K562 (cell line): ENCODE measurements around the gene SFRP5. TPM values are rescaled to one million over a fixed set of nuclear protein-coding genes. Genes with fewer than 3 reads are reported as not detected.

Experiments
- ARNT ChIP-seq, 2 experiments: fragments of 450-650 bp; IDR thresholded peaks; 2 replicates each; pipeline ENCODE4 v1.6.1; 2016; ENCODE audit warnings: mild to moderate bottlenecking in 1 of 2
- CBFA2T3 ChIP-seq: fragments of 450-650 bp; IDR thresholded peaks from 2 replicates; pipeline ENCODE4 v1.6.1; 2017
- CREB3L1 ChIP-seq: fragments of 450-650 bp; IDR thresholded peaks from 2 replicates; pipeline ENCODE4 v1.6.1; 2014; ENCODE audit warnings: low read depth, mild to moderate bottlenecking, moderate library complexity, borderline replicate concordance
- EGR1 ChIP-seq: fragments of 450-650 bp; conservative IDR thresholded peaks from 2 replicates; pipeline ENCODE4 v1.6.1; 2017; ENCODE audit warnings: mild to moderate bottlenecking
- ELK1 ChIP-seq: sonication (generic); formaldehyde crosslinking; IDR thresholded peaks from 2 replicates; pipeline ENCODE4 v1.8.1; 2022; ENCODE audit warnings: missing genetic modification reagents
- HDAC2 ChIP-seq: fragments of 450-650 bp; IDR thresholded peaks from 2 replicates; pipeline ENCODE4 v1.6.1; 2016; ENCODE audit warnings: mild to moderate bottlenecking
- JUN ChIP-seq, 2 experiments: sonication (generic) in 1 of 2; formaldehyde crosslinking in 1 of 2; IDR thresholded peaks; 2 replicates each; pipeline versions ENCODE4 v1.6.1 to v1.8.0; 2012 to 2022; ENCODE audit warnings: borderline replicate concordance in 2 of 2, mild to moderate bottlenecking in 2 of 2, improper control_type of control experiment in 1 of 2, low read depth in 1 of 2, low read length in 1 of 2, missing genetic modification reagents in 1 of 2
- MTA3 ChIP-seq: fragments of 450-650 bp; formaldehyde crosslinking; IDR thresholded peaks from 2 replicates; pipeline ENCODE4 v1.6.1; 2017; ENCODE audit warnings: mild to moderate bottlenecking, borderline replicate concordance
- NFE2 ChIP-seq: IDR thresholded peaks from 2 replicates; pipeline ENCODE4 v1.6.1; 2014; ENCODE audit warnings: antibody characterized with exemption, low read depth
- NFIC ChIP-seq: fragments of 450-650 bp; IDR thresholded peaks from 2 replicates; pipeline ENCODE4 v1.6.1; 2017; ENCODE audit warnings: mild to moderate bottlenecking, inconsistent platforms
- PML ChIP-seq: IDR thresholded peaks from 2 replicates; pipeline ENCODE4 v1.6.1; 2012; ENCODE audit warnings: low read length, inconsistent platforms
- SRSF1 ChIP-seq: fragments of 200-400 bp; formaldehyde crosslinking; IDR thresholded peaks from 2 replicates; pipeline ENCODE4 v1.6.1; 2017; ENCODE audit warnings: mild to moderate bottlenecking, low read depth, low read length, moderate library complexity
- TGIF2 ChIP-seq: sonication (generic); formaldehyde crosslinking; IDR thresholded peaks from 2 replicates; pipeline ENCODE4 v1.8.1; 2022; ENCODE audit warnings: mild to moderate bottlenecking, missing genetic modification reagents, moderate library complexity
- ZNF143 ChIP-seq: sonication (generic); formaldehyde crosslinking; IDR thresholded peaks from 2 replicates; pipeline ENCODE4 v1.9.0; 2022; ENCODE audit warnings: mild to moderate bottlenecking, missing genetic modification reagents
- ZNF354B ChIP-seq: fragments of 250-450 bp; sonication (Bioruptor Pico); IDR thresholded peaks from 2 replicates; pipeline ENCODE4 v1.4.0; 2020
- ZNF592 ChIP-seq: fragments of 450-650 bp; IDR thresholded peaks from 2 replicates; pipeline ENCODE4 v1.6.1; 2017; ENCODE audit warnings: antibody characterized with exemption, mild to moderate bottlenecking
- ZNF644 ChIP-seq: fragments of 200-800 bp; sonication (Bioruptor generic); IDR thresholded peaks from 2 replicates; pipeline ENCODE4 v1.6.1; 2016; ENCODE audit warnings: low read depth, missing genetic modification characterization, missing compliant biosample characterization
- ZNF717 ChIP-seq: fragments of 250-450 bp; sonication (Bioruptor Pico); IDR thresholded peaks from 2 replicates; pipeline ENCODE4 v1.5.0; 2021
- polyA plus RNA-seq, 8 experiments: library from polyadenylated mRNA; depleted of rRNA in 4 of 8; stranded (reverse) in 5 of 8; unstranded in 3 of 8; fragments of >200 nt; fragmentation: Nextera tagmentation in 2 of 8; fragmentation: Illumina TruSeq in 1 of 8; extraction: Ambion mirVana in 2 of 8; extraction: Trizol in 1 of 8; gene quantifications; 2 replicates each; pipeline versions ENCODE4 v1.2.1 to v1.2.3, GENCODE V29; 2011 to 2014; ENCODE audit warnings: inconsistent platforms in 1 of 8, missing spikeins in 1 of 8
- total RNA-seq, 7 experiments: library from RNA; depleted of rRNA in 6 of 7; stranded (reverse); fragments of >200 nt in 6 of 7; fragmentation: Illumina TruSeq in 2 of 7; extraction: Trizol in 2 of 7; gene quantifications; 2 replicates each; pipeline versions ENCODE4 v1.2.1 to v1.2.3, GENCODE V29; 2011 to 2021; ENCODE audit warnings: low replicate concordance in 1 of 7
- TF ChIP-seq, protein P1 (sequence below), 2 experiments: fragments of 200-800 bp in 1 of 2; sonication (Bioruptor generic) in 1 of 2; sonication (generic) in 1 of 2; formaldehyde crosslinking in 1 of 2; IDR thresholded peaks in 1 of 2; conservative IDR thresholded peaks in 1 of 2; 2 replicates each; pipeline versions ENCODE4 v1.5.0 to v1.6.1; 2016 to 2020; ENCODE audit warnings: missing compliant biosample characterization in 1 of 2, missing genetic modification characterization in 1 of 2, missing genetic modification reagents in 1 of 2

Gene SFRP5
- total and polyA plus RNA-seq, 9 of the 15 experiments (the other 6 are each of a cell fraction or from before 2014, with no cell fraction given): 0.07 to 0.29 (median 0.13) TPM; not detected in 3

- no peak for TF ChIP-seq CREB3L1
- TF ChIP-seq ZNF143: no peak
- TF ChIP-seq, protein P1, sequence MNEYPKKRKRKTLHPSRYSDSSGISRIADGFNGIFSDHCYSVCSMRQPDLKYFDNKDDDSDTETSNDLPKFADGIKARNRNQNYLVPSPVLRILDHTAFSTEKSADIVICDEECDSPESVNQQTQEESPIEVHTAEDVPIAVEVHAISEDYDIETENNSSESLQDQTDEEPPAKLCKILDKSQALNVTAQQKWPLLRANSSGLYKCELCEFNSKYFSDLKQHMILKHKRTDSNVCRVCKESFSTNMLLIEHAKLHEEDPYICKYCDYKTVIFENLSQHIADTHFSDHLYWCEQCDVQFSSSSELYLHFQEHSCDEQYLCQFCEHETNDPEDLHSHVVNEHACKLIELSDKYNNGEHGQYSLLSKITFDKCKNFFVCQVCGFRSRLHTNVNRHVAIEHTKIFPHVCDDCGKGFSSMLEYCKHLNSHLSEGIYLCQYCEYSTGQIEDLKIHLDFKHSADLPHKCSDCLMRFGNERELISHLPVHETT (CRISPR knock-in tag; conservative IDR thresholded peaks at IDR 0.05 in 1 of 2, IDR thresholded peaks at IDR 0.05 in 1 of 2): peak in 1 of 2 experiments; percentile 86; a peak in 2 of 4 replicates
- TF ChIP-seq ZNF592: 0 out of 2 replicates have a peak, but pooled peaks have one; percentile 39
- peak; percentile 87 for TF ChIP-seq PML
- peak; percentile 85 for TF ChIP-seq NFIC
- TF ChIP-seq EGR1: peak; percentile 94
- TF ChIP-seq ZNF354B (CRISPR knock-in tag): no peak
- no peak for TF ChIP-seq ELK1
- no peak for TF ChIP-seq HDAC2
- TF ChIP-seq ZNF644: 0 out of 2 replicates have a peak, but pooled peaks have one; percentile 73
- no peak for TF ChIP-seq TGIF2
- TF ChIP-seq CBFA2T3: peak; percentile 97
- TF ChIP-seq ZNF717: no peak
- peak; percentile 61; the same call in 1 of the 2 replicates for TF ChIP-seq MTA3
- no peak for TF ChIP-seq NFE2
- no peak for TF ChIP-seq ARNT (IDR thresholded peaks at IDR 0.05)
- TF ChIP-seq SRSF1: no peak
- 0 out of 2 replicates have a peak, but pooled peaks have one; percentile 48 for TF ChIP-seq JUN (IDR thresholded peaks at IDR 0.05; ENCODE audit: borderline replicate concordance, low read depth, low read length)
- TF ChIP-seq JUN (CRISPR knock-in tag; IDR thresholded peaks at IDR 0.05; ENCODE audit: borderline replicate concordance): no peak
These were observed 17.0 kb upstream of the SFRP5 start (continued) for GRCh38 chr10:97788552-97789442.
